HG03575 (cell line): ENCODE results near the gene LDLRAD4.
A peak's percentile ranks its signal among the peaks of the same experiment; 100 is the strongest.

ENCODE experiments used
- ATAC-seq: cut with Tn5 transposase; IDR thresholded peaks from one replicate; pipeline ENCODE4 v1.9.1; 2021; ENCODE audit not compliant: unreplicated experiment, insufficient number of reproducible peaks, low FRiP score; ENCODE audit errors: extremely low read depth

Gene LDLRAD4

DNA sequence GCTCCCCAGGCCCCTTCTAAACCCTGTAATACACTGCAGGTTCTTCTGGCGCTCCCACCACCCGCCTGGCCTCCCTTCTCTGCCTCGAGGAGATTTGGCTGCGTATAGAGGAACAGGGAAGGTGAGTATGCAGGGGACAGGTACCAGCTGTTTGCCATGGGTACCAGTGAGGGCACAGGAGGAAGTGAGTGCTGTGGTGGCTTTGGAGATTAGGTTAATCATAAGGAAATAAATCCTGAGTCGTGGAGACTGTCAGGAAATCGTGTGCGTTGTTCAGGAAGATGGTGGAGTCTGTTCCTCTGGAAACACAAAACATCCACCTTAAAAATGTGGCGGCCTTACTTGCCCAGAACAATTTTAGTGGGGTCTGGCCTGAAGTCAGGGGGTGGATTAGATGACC, 277.4 kb downstream of the LDLRAD4 start:
- no peak for ATAC-seq

DNA sequence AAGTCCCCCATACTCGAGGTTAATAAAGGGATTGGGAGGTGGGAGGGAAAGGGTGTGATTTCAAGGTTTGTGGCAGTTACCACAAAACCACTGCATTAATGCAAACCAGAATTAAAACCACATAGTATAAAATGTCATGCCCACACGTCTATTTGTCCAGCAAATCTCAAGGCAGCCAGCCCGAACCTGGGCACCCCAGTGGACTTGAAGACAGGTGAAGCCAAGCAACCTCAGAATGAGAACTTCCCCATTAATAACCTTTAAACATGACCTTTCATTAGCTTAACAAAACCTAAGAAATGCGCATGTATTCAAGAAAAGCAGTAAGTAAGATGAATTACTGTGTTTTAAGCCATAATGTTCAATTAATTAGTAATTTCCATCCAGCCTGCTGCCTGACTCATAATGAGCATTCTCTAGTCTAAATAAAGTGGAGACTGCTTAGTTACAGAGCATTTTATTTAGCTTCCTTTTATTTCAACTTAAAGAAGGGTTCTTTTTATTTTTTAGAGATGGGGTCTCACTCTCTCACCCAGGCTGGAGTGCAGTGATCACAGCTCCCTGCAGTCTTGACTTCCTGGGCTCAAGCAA, 278.2 kb downstream of the LDLRAD4 start:
- no peak for ATAC-seq

- ATAC-seq: no peak
Measured at GRCh38 chr18:13499803-13500202, 281.2 kb downstream of the LDLRAD4 start.

DNA sequence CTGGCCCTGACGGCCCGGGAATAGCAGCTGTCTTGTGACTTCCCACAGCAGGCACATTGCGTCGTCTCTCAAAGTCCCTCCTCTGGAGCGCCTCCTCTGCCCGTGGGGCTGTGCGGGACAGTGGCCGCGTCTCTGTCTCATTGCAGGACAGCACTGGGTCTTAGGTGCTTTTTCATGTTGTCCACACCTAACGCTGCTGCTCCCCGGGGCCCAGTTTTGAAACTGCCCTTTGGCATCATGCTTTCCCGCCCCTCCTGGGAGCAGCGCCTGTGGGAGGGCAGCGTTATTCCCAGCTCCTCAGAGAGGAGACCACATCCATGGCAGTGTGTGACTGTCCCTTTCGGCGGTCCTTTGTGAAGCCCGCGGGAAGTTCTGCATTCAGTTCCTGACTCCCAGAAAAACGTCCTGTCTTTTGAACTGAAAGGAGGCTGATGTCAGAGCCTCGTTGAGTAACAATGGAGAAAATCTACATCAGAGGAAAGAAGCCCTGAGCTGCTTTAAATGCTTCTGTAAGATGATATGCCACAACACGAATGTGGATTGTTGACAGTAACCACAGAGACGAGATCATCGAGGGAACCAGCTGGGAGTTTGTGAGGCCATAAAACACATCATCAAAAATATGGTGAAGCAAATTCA, 281.8 kb downstream of the LDLRAD4 start:
- ATAC-seq: no peak

GRCh38 chr18:13500869-13501542, 282.4 kb downstream of the LDLRAD4 start:
- ATAC-seq: no peak

DNA sequence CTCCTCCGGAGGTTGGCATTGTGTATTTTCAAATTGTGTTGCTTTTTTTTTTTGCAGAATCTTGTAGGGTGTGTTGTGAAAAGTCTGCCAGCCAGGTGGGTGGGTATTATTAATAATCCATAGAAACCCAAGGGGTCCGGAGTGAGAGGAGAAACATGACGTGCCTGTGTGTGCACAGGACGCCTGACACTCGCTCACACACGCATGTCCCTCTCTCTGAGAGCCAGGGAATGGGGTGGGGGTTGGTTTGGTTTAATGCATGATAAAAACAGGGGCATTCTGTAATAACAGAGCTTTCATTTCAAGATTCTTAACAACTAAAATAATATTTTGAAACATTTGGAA, 283.0 kb downstream of the LDLRAD4 start:
- no peak for ATAC-seq

- ATAC-seq: peak; percentile 88
Measured at GRCh38 chr18:13501891-13502290, 283.3 kb downstream of the LDLRAD4 start.

DNA sequence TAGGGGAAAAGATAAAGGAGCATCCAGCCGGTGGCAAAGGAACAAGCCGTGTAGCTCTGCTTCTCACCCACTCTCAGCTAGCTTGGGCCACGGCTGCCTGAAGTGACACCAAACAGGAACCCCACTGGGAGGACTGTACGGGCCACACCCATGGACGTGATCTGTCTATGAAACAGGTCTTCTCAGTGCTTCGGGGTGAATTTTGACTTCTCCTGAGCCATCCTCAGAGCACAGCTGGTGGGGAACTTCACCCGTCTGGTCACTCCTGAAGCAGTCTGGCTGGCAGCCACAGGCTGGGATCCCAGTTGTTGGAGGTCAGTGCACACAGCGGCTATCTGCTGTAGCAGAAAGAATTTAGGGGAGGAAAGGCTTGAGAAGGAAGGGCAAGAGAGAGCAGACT, 284.0 kb downstream of the LDLRAD4 start:
- no peak for ATAC-seq

DNA sequence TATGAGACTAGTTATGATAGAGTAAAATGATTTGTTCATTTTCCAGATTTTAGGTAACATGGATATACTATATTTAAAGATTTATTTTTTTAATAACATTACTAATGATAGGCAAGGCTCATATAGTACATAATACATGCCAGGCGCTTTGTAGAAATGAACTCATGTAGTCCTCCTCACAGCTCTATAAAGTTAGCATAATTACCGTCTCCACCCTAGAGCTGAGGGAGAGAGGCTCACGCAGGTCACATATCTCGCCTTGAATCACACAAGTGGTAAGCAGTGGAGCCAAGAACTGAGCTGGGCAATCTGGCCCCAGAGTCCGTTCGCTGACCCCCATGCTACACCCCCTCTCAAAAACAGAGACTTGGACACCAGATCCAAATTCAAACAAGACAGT, 285.3 kb downstream of the LDLRAD4 start:
- ATAC-seq: no peak

DNA sequence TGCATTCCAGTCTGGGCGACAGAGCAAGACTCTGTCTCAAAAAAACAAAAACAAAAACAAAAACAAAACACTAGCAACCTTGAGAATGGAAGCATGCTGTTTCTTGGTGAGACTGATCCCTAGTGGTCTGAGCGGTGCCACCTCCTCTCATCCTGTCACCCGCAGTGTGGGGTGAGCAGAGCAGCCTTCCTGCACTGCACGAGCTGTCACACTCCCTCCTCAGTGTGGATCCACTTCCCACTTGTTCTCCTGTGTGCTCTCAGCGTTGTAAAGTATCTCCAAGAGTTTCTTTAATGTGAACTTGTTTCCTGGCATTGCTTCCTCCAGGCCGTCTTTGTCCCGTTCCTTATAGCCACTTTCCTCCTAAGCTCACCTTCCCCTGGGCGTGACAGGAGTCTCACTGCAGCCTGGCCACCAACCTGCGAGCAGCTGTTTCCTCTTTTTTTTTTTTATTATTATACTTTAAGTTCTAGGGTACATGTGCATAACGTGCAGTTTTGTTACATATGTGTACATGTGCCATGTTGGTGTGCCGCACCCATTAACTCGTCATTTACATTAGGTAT, 287.3 kb downstream of the LDLRAD4 start:
- no peak for ATAC-seq

GRCh38 chr18:13510594-13510993, 292.0 kb downstream of the LDLRAD4 start:
- ATAC-seq: no peak

DNA sequence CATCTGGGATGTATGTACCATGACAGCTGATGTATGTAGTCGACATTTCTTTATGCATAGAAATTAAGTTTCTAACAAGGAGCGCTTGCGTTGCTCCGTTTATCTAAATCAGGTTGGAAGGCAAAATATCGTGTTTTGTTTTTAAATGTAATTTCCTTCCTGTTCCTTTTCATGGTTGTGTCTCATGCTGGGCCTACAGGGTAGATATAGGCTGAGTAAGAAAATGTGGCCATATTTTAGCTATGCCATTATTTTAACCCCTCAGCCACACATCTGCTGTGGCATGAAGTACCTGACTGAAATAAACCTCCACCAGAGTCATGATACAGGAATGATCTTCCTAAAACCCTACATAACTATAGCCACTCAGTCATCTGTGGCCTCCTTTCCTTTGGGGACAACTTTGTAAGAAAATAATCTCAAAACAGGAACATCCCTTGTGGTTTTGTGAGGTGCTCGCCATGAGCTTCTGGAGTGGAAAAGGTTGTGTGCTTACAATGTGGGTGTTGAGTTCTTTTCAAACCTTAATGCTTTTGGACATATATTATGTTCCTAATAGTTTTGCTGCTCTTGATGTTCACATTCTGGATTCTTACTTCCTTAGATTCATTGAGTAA, 293.5 kb downstream of the LDLRAD4 start:
- ATAC-seq: no peak

GRCh38 chr18:13513021-13513420, 294.5 kb downstream of the LDLRAD4 start:
- no peak for ATAC-seq

- no peak for ATAC-seq
Measured at GRCh38 chr18:13513481-13513880, 294.9 kb downstream of the LDLRAD4 start.

GRCh38 chr18:13514558-13514957, 296.0 kb downstream of the LDLRAD4 start:
- no peak for ATAC-seq

- no peak for ATAC-seq
Measured at GRCh38 chr18:13516855-13517254, 298.3 kb downstream of the LDLRAD4 start.

- no peak for ATAC-seq
Measured at GRCh38 chr18:13517369-13517768, 298.8 kb downstream of the LDLRAD4 start.

- ATAC-seq: no peak
Measured at GRCh38 chr18:13518382-13518781, 299.8 kb downstream of the LDLRAD4 start.

GRCh38 chr18:13520306-13520705, 301.7 kb downstream of the LDLRAD4 start:
- no peak for ATAC-seq

GRCh38 chr18:13520741-13521140, 302.2 kb downstream of the LDLRAD4 start:
- no peak for ATAC-seq
